ENCODE data around the gene SNAI1. TPM values are rescaled to one million over a fixed set of nuclear protein-coding genes. Genes with fewer than 3 reads are reported as not detected.

The SNAI1 gene
- total and polyA plus RNA-seq, 2 experiments from 2014 or later = 7.6 to 13.4 TPM

GRCh38 chr20:49985157-49985556, 2.4 kb downstream of the SNAI1 start:
- no peak overlapping the region for H2AFZ ChIP-seq
- peaks cover 47% of the 10 kb centered on the region for H3K79me2 ChIP-seq (ENCODE audit: insufficient read depth)
- TF ChIP-seq EZH2phosphoT487 (IDR thresholded peaks at IDR 0.05; ENCODE audit: insufficient read depth, low read depth) (no peak), EZH2 (IDR thresholded peaks at IDR 0.05; ENCODE audit: insufficient read depth, poor library complexity, severe bottlenecking) (no peak)
- H3K36me3 ChIP-seq (ENCODE audit: low read depth) = no peaks in the 10 kb centered on the region; the same call in 1 of the 2 replicates
- H3K9me2 ChIP-seq (ENCODE audit: insufficient read depth) = no peaks in the 10 kb centered on the region
- peak overlapping the region; percentile 88 for H3K4me3 ChIP-seq
- in situ Hi-C loops (cut with MboI) = no loop called here
- H3K9me3 ChIP-seq (ENCODE audit: low read depth) = no peaks in the 10 kb centered on the region
- peaks cover 60% of the 10 kb centered on the region for H3F3A ChIP-seq (ENCODE audit: insufficient read depth)
- no peaks in the 10 kb centered on the region for H4K20me1 ChIP-seq (ENCODE audit: insufficient read depth)
- DNase-seq = peak; percentile 47
- H3K9ac ChIP-seq = peak overlapping the region; percentile 96
- peak overlapping the region; percentile 95 for H3K4me2 ChIP-seq (ENCODE audit: unreplicated experiment)
- peak overlapping the region; percentile 89 for H3K27ac ChIP-seq
- 0 to 3% methylated on average over 6 of the region's 6 CpGs for WGBS, 2 experiments (ENCODE audit: low coverage in 1 of 2, low lambda C conversion rate in 2 of 2, missing lambda C conversion rate in 2 of 2)
- no peaks in the 10 kb centered on the region for H3K27me3 ChIP-seq (replicated peaks; ENCODE audit: insufficient read depth)
- peaks cover 61% of the 10 kb centered on the region for H3K4me1 ChIP-seq (ENCODE audit: insufficient read depth)

GRCh38 chr20:49985617-49986016, 2.8 kb downstream of the SNAI1 start:
- no peaks in the 10 kb centered on the region for H4K20me1 ChIP-seq (ENCODE audit: insufficient read depth)
- in situ Hi-C loops (cut with MboI) = no loop called here
- no peak for DNase-seq
- peaks cover 47% of the 10 kb centered on the region for H3K79me2 ChIP-seq (ENCODE audit: insufficient read depth)
- peaks cover 65% of the 10 kb centered on the region for H3K4me1 ChIP-seq (ENCODE audit: insufficient read depth)
- no peaks in the 10 kb centered on the region for H3K27me3 ChIP-seq (replicated peaks; ENCODE audit: insufficient read depth)
- 11 to 13% methylated on average over 9 to 13 of the region's 13 CpGs for WGBS, 2 experiments (ENCODE audit: low coverage in 1 of 2, low lambda C conversion rate in 2 of 2, missing lambda C conversion rate in 2 of 2)
- peaks cover 57% of the 10 kb centered on the region for H3F3A ChIP-seq (ENCODE audit: insufficient read depth)
- peak overlapping the region; percentile 89 for H3K27ac ChIP-seq
- TF ChIP-seq EZH2phosphoT487 (IDR thresholded peaks at IDR 0.05; ENCODE audit: insufficient read depth, low read depth) (no peak), EZH2 (IDR thresholded peaks at IDR 0.05; ENCODE audit: insufficient read depth, poor library complexity, severe bottlenecking) (no peak)
- H3K9ac ChIP-seq = peak overlapping the region; percentile 96
- H3K36me3 ChIP-seq (ENCODE audit: low read depth) = no peaks in the 10 kb centered on the region; the same call in 1 of the 2 replicates
- H3K4me2 ChIP-seq (ENCODE audit: unreplicated experiment) = peak overlapping the region; percentile 95
- H3K9me3 ChIP-seq (ENCODE audit: low read depth) = no peaks in the 10 kb centered on the region
- H3K9me2 ChIP-seq (ENCODE audit: insufficient read depth) = no peaks in the 10 kb centered on the region
- H3K4me3 ChIP-seq = peak overlapping the region; percentile 88
- H2AFZ ChIP-seq = no peak overlapping the region

- H4K20me1 ChIP-seq (ENCODE audit: insufficient read depth) = no peaks in the 10 kb centered on the region
- peaks cover 47% of the 10 kb centered on the region for H3K79me2 ChIP-seq (ENCODE audit: insufficient read depth)
- DNase-seq = peak; percentile 72
- peaks cover 57% of the 10 kb centered on the region for H3F3A ChIP-seq (ENCODE audit: insufficient read depth)
- no peaks in the 10 kb centered on the region for H3K27me3 ChIP-seq (replicated peaks; ENCODE audit: insufficient read depth)
- peak overlapping the region; percentile 95 for H3K4me2 ChIP-seq (ENCODE audit: unreplicated experiment)
- no peaks in the 10 kb centered on the region; the same call in 1 of the 2 replicates for H3K36me3 ChIP-seq (ENCODE audit: low read depth)
- H3K4me1 ChIP-seq (ENCODE audit: insufficient read depth) = peaks cover 67% of the 10 kb centered on the region
- H3K9me3 ChIP-seq (ENCODE audit: low read depth) = no peaks in the 10 kb centered on the region
- TF ChIP-seq EZH2 (IDR thresholded peaks at IDR 0.05; ENCODE audit: insufficient read depth, poor library complexity, severe bottlenecking) (no peak), EZH2phosphoT487 (IDR thresholded peaks at IDR 0.05; ENCODE audit: insufficient read depth, low read depth) (no peak)
- peak overlapping the region; percentile 96 for H3K9ac ChIP-seq
- 34 to 40% methylated on average over 4 of the region's 4 CpGs for WGBS, 2 experiments (ENCODE audit: low coverage in 1 of 2, low lambda C conversion rate in 2 of 2, missing lambda C conversion rate in 2 of 2)
- H2AFZ ChIP-seq = no peak overlapping the region
- no peaks in the 10 kb centered on the region for H3K9me2 ChIP-seq (ENCODE audit: insufficient read depth)
- H3K4me3 ChIP-seq = peak overlapping the region; percentile 88
- in situ Hi-C loops (cut with MboI) = no loop called here
- peak overlapping the region; percentile 89 for H3K27ac ChIP-seq
These were observed 3.3 kb downstream of the SNAI1 start for GRCh38 chr20:49986049-49986448.

GRCh38 chr20:49987015-49987867, 4.5 kb downstream of the SNAI1 start:
- Histone ChIP-seq H3F3A (ENCODE audit: insufficient read depth) (peaks cover 57% of the 10 kb centered on the region), H3K4me2 (ENCODE audit: unreplicated experiment) (peak overlapping the region; percentile 95), H3K79me2 (ENCODE audit: insufficient read depth) (peaks cover 47% of the 10 kb centered on the region), H3K27me3 (replicated peaks; ENCODE audit: insufficient read depth) (no peaks in the 10 kb centered on the region), H3K36me3 (ENCODE audit: low read depth) (no peaks in the 10 kb centered on the region; the same call in 1 of the 2 replicates), H3K4me1 (ENCODE audit: insufficient read depth) (peaks cover 67% of the 10 kb centered on the region), H3K9ac (peak overlapping the region; percentile 96), H4K20me1 (ENCODE audit: insufficient read depth) (no peaks in the 10 kb centered on the region), H2AFZ (no peak overlapping the region), H3K9me3 (ENCODE audit: low read depth) (no peaks in the 10 kb centered on the region), H3K4me3 (peak overlapping the region; percentile 88), H3K9me2 (ENCODE audit: insufficient read depth) (no peaks in the 10 kb centered on the region), H3K27ac (peak overlapping the region; percentile 89)
- WGBS, 2 experiments (ENCODE audit: low coverage in 1 of 2, low lambda C conversion rate in 2 of 2, missing lambda C conversion rate in 2 of 2) = 33% methylated on average over 15 of the region's 15 CpGs
- in situ Hi-C loops (cut with MboI) = no loop called here
- TF ChIP-seq EZH2 (IDR thresholded peaks at IDR 0.05; ENCODE audit: insufficient read depth, poor library complexity, severe bottlenecking) (no peak), EZH2phosphoT487 (IDR thresholded peaks at IDR 0.05; ENCODE audit: insufficient read depth, low read depth) (no peak)
- DNase-seq = peak; percentile 75

All from GM23248 (cell line).